ENCODE results near the gene TMTC1. TPM values are rescaled to one million over a fixed set of nuclear protein-coding genes. Genes with fewer than 3 reads are reported as not detected.

TMTC1 gene
- total and polyA plus RNA-seq, 8 donors: 0.85 to 37.7 (median 1.9) TPM

- no peaks in the 10 kb centered on the region for H3K27me3 ChIP-seq
- ATAC-seq (peak; percentile 96), DNase-seq (peak; percentile 19 to 75 (median 60))
- no peak overlapping the region for H3K27ac ChIP-seq
- H3K4me3 ChIP-seq: no peak overlapping the region
- H3K36me3 ChIP-seq: no peaks in the 10 kb centered on the region
- intact Hi-C loops (cut with DNase I): no loop called here
- no peaks in the 10 kb centered on the region for H3K9me3 ChIP-seq
- TF ChIP-seq CTCF (IDR thresholded peaks at IDR 0.05): peak; percentile 74 to 83
- H3K4me1 ChIP-seq: peaks cover 0 to 5% of the 10 kb centered on the region in 2 donors
These were observed 231.3 kb downstream of the TMTC1 start for GRCh38 chr12:29552324-29552927.

- no peak overlapping the region for H3K27ac ChIP-seq
- ATAC-seq (peak; percentile 31), DNase-seq (peak in 2 of 4 donors; percentile 20 to 31)
- intact Hi-C loops (cut with DNase I): no loop called here
- TF ChIP-seq CTCF (IDR thresholded peaks at IDR 0.05): no peak
- H3K36me3 ChIP-seq: no peaks in the 10 kb centered on the region
- H3K27me3 ChIP-seq: no peaks in the 10 kb centered on the region
- H3K4me1 ChIP-seq: peaks cover 0 to 6% of the 10 kb centered on the region in 2 donors
- no peaks in the 10 kb centered on the region for H3K9me3 ChIP-seq
- no peak overlapping the region for H3K4me3 ChIP-seq
These were observed 231.9 kb downstream of the TMTC1 start for GRCh38 chr12:29551812-29552211.

- intact Hi-C loops (cut with DNase I): no loop called here
- H3K4me1 ChIP-seq: peaks cover 0 to 8% of the 10 kb centered on the region in 2 donors
- DNase-seq (no peak), ATAC-seq (no peak)
- no peak for TF ChIP-seq CTCF (IDR thresholded peaks at IDR 0.05)
- H3K36me3 ChIP-seq: no peaks in the 10 kb centered on the region
- no peak overlapping the region for H3K4me3 ChIP-seq
- H3K27me3 ChIP-seq: no peaks in the 10 kb centered on the region
- H3K9me3 ChIP-seq: no peaks in the 10 kb centered on the region
- no peak overlapping the region for H3K27ac ChIP-seq
These were observed 235.9 kb downstream of the TMTC1 start for GRCh38 chr12:29547864-29548263.

- H3K4me1 ChIP-seq: peaks cover 0 to 5% of the 10 kb centered on the region in 2 donors
- H3K9me3 ChIP-seq: no peaks in the 10 kb centered on the region
- no peak for TF ChIP-seq CTCF (IDR thresholded peaks at IDR 0.05)
- ATAC-seq (no peak), DNase-seq (no peak)
- no peaks in the 10 kb centered on the region for H3K27me3 ChIP-seq
- intact Hi-C loops (cut with DNase I): no loop called here
- H3K27ac ChIP-seq: peak overlapping the region in 1 of 2 donors; percentile 7
- H3K4me3 ChIP-seq: no peak overlapping the region
- no peaks in the 10 kb centered on the region for H3K36me3 ChIP-seq
These were observed 236.6 kb downstream of the TMTC1 start for GRCh38 chr12:29547151-29547632.

- H3K4me1 ChIP-seq: peaks cover 0 to 5% of the 10 kb centered on the region in 2 donors
- no peaks in the 10 kb centered on the region for H3K36me3 ChIP-seq
- peak overlapping the region in 1 of 2 donors; percentile 15 for H3K27ac ChIP-seq
- no peak overlapping the region for H3K4me3 ChIP-seq
- H3K27me3 ChIP-seq: no peaks in the 10 kb centered on the region
- no peak for TF ChIP-seq CTCF (IDR thresholded peaks at IDR 0.05)
- intact Hi-C loops (cut with DNase I): no loop called here
- DNase-seq (no peak), ATAC-seq (no peak)
- H3K9me3 ChIP-seq: no peaks in the 10 kb centered on the region
These were observed 237.7 kb downstream of the TMTC1 start for GRCh38 chr12:29546000-29546399.
